ENCODE data around the gene STX1A. TPM values are rescaled to one million over a fixed set of nuclear protein-coding genes. Genes with fewer than 3 reads are reported as not detected.

Gene STX1A
- total RNA-seq, 1 donor from 2014 or later: 7.2 TPM

DNA sequence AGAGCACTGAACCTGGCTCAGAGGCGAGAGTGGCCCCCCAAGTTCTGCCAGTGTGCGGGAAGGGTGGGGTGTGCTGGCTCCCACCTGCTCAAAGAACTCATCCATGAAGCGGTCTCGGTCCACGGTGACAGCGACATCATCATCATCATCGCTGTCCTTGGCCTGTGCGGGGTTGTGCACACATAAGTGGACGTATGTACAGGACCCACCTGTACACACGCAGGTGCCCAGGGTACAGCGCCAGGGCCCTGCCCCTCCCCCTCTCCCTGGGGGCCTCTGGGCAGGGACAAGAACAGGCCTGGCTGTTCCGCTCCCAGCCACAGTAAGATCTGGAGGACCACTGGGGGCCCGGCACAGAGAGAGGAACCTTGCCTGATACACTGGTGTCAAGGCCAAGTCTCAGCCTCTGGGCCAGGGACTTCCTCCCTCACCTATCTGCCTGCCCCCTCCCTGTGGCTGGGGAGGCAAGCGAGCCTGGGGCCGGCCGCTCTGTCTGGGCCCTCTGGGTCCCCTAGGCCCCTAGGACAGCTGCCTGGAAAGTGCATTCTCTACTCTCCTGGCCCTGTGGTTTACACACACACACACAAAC is 10.4 kb downstream of the STX1A start:
- DNase-seq (ENCODE audit: low read depth in 2 of 2): no peak

DNA sequence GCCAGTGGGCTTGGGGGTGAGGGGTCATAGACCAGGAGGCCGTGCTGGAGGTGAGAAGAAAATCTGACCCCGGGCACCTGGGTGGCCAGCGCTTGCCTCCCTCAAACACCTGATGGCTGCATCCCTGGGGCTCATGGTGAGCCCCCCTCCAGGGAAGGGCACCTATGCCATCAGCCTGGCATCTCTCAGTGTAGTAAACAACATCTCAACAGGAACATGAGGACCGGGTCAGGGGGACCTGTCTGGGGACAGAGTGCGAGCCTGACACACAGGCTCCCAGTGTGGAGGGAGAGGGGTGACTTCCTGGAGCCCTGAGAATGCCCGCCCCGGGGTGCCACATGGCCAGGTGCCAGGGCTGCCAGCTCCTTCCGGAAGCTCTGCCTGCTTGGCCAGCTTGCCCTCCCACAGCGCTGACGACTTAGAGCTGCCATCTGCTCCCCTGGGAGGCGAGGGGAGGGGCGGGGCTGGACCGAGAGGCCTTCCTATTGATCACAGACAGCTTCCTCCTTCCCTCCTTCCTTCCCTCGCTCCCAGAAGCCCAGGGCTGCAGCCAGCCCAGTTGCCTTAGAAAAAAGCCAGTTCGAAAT is 12.3 kb downstream of the STX1A start:
- DNase-seq (ENCODE audit: low read depth in 2 of 2): peak in 1 of 2 donors; percentile 38

- peak in 1 of 2 donors; percentile 53 for DNase-seq (ENCODE audit: low read depth in 2 of 2)
Observed at GRCh38 chr7:73706126-73707044, 13.1 kb downstream of the STX1A start.

DNA sequence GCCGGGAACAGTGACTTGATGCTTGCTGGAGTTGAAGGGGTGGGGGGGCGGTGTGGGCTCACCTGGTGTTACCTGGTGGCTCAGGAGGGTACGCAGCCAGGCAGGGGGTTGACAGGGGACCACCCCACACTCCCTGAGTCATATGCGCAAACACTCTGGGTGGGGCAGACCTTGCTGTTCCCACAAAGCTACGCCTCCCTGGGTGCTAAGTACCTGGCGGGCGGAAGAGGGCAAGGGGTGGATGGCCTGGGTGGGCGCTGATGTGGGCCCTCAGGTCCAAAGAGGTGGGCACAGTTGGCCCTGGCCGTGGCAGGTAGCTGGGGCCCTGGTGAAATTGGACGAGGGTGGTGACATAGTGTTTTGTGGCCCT is 13.9 kb downstream of the STX1A start:
- DNase-seq (ENCODE audit: low read depth in 2 of 2): no peak

DNA sequence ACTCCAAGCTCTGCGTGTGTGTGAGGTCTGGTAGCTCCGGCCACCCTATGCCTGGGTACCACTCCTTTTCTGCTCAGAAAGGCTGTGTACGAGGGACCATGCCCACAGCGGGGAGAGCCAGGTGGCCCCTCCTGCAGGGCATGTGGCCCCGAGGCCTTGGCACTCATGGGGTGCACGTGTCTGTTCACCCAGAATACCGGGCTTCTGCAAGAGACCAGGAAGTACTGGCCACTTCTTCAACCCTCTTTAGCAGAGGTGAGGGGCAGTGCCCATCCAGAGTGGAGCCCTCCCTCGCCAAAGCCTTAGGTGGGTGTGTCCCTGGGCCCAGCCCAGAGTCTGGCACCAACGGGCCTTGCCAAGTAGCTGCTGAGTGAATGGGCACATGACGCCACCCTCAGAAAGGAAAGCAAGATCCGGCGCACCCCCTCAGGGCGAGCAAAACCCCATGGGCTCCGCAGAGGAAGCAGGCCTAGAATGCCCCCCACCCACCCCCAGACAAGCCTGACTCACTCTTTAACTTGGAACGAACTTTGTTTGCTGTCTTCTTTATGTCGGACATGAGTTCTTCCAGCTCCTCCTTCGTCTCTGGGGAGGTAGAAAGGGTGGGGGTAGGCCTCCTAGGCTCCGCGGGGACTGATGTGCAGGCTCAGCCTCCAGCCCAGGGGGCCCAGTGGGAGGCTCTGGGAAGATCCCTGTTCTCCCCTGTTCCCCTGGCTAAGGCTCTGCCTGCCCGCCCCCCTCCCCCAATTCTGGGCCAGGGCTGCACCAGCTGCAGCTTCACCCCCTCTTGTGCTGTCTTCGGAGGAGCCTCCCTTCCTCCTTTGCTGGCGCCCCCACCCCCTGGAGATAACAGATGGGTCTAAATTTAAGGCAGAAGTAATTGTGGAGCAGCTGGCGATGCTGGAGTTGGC is 14.6 kb downstream of the STX1A start:
- DNase-seq (ENCODE audit: low read depth in 2 of 2): peak in 1 of 2 donors; percentile 46

DNA sequence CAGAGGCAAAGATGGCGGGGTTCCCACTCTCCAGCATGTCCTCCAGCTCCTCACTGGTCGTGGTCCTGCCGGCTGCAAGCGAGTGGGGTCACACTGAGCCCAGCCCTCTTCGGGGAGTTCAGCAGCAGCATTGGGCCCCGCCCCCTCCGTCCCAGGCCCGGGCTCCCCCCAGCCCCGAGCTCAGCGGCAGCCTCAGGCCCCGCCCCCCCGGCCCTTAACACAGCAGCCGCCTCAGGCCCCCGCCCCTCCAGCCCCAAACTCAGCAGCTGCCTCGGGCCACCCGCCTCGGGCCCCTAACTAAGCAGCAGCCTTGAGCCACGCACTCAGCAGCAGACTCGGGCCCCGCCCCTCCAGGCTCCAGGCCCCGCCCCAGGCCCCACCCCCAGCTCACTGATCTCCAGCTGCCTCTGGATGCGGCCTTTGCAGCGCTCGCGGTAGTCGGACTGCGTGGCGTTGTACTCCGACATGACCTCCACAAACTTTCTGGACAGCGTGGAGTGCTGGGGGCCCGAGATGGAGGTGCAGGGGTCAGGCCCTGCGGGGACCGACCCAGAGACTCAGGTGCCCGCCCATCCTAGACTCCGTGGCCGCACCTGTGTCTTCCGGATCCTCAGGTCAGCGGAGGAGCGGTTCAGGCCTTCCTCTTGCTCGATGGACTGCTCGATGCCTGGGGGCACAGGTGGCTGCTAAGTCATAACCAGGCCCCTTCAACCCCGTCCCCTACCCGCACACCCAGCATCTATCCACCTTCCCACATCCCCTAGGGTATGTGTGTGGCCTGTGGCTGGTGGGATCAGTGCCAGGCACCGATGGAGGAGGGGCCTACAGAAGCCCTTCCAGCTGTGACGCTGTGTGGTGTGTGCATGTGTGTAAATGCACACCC is 15.5 kb downstream of the STX1A start:
- peak in 1 of 2 donors; percentile 36 for DNase-seq (ENCODE audit: low read depth in 2 of 2)

- no peak for DNase-seq (ENCODE audit: low read depth in 2 of 2)
Observed at GRCh38 chr7:73703225-73703624, 16.2 kb downstream of the STX1A start.

DNA sequence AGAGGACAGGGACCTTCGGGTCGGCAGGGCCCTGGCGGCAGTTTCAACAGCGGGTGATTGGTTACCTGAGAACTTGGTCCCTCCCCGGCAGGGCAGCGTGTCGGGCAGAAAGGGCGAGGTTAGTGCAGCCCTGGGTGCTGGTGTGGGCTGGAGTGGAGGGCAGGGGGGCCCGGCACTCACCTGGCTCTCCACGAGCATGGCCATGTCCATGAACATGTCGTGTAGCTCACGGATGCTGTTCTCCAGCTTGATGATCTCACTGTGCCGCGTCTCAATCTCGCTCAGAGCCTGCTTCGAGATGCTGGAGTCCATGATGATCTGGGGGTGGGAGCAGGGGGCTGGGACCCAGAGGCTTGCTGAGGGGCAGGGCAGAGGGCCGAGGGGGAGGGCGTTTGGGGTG is 16.8 kb downstream of the STX1A start:
- no peak for DNase-seq (ENCODE audit: low read depth in 2 of 2)

GRCh38 chr7:73702226-73702625 is 17.2 kb downstream of the STX1A start:
- DNase-seq (ENCODE audit: low read depth in 2 of 2): no peak

- DNase-seq (ENCODE audit: low read depth in 2 of 2): peak in 1 of 2 donors; percentile 67
Observed at GRCh38 chr7:73701357-73701995, 18.0 kb downstream of the STX1A start.

DNA sequence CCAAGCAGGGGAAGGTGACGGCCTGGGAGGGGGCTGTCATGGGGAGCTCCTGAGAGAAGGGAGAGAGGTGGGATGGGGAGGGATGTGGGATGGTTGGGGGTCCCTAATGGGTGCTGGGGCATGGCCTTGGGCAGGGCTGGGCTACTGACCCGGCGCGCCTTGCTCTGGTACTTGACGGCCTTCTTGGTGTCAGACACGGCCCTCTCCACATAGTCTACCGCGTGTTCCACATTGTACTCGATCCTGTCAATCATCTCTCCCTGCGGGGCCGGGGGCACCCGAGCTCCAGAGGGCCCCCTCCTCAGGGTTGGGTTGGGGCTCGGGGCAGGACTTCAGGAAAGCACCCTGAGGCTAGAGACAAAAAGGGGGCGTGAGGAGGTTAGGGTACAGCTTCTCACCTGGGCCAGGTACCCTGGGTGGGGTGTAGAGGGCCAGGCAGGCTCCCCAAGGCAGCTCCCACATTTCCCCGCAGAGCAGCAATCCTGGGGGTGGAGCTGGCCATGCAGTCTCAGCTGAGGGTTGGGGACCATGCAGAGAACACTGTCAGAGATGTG is 18.8 kb downstream of the STX1A start:
- no peak for DNase-seq (ENCODE audit: low read depth in 2 of 2)

GRCh38 chr7:73700069-73700423 is 19.4 kb downstream of the STX1A start:
- no peak for DNase-seq (ENCODE audit: low read depth in 2 of 2)

DNA sequence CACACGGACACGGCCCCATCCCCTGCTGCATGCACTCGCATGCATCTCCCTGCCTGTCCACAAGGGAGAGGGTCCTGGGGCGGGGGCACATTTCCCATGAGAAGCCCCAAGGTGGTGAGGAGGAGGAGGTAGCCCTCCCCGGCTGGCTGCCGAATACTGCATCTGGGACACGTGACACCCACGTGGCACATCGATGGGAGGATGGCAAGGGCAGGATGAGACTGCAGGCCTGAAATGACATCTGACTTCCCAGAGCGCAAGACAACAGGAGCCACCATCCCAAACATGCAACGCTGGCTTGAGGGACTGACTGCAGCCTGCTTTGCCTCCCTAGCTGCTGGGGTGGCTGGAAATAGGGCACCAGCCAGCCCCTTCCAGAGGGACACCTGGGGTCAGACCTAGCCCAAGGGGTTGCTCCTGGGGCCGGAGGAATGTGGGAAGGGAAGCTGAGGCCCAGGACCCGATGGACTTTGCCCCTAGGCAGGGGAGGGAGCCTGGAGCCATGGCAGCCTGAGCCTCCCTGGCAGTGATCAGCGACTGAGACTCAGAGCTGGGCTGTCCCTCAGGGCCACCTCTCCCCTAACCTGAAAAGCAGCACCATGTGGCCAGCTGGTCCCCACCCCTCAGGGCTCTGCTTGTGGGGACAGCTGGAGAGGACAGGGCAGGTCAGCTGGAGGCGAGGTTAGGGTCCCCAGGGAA is 19.9 kb downstream of the STX1A start:
- DNase-seq (ENCODE audit: low read depth in 2 of 2): no peak

DNA sequence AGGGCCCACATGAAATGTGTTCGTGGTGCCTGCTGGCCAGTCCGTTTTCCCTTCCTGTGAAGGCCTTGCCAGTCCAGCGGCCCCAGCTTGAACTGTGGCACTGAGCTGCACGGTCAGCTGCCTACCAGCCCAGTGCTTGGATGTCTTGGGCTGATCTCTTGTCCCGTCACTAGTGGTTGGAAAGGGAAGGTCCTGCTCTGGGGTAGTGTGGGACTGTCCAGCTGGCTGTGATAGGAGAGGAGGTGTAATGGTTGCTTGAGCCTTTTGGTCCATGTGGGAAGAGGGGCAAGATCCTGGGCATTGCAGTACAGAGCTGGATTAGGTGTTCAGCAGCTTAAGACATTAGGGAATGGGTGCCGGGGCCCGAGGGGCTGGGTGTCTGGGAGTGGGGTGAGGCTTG is 21.1 kb downstream of the STX1A start:
- no peak for DNase-seq (ENCODE audit: low read depth in 2 of 2)

- no peak for DNase-seq (ENCODE audit: low read depth in 2 of 2)
Observed at GRCh38 chr7:73696372-73696771, 23.1 kb downstream of the STX1A start.

- no peak for DNase-seq (ENCODE audit: low read depth in 2 of 2)
Observed at GRCh38 chr7:73690646-73691045, 28.8 kb downstream of the STX1A start.

DNA sequence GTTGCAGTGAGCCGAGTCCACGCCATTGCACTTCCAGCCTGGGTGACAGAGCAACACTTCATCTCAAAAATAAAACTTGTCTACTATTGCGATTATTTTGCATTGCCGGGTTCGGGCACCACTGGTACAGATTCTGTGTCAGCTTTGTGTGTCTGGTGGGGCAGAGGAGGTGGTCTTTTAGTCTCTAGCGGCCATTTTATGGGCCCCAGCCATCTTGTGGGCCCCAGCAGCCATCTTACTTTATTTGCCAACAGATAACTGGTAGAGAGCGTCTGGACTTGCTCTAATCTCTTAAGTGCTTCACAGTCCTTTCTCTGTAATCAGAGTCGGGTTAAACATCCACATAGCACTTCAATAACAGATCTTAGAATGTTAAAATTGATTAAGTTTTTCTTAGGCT is 31.2 kb downstream of the STX1A start:
- no peak for DNase-seq (ENCODE audit: low read depth in 2 of 2)

DNA sequence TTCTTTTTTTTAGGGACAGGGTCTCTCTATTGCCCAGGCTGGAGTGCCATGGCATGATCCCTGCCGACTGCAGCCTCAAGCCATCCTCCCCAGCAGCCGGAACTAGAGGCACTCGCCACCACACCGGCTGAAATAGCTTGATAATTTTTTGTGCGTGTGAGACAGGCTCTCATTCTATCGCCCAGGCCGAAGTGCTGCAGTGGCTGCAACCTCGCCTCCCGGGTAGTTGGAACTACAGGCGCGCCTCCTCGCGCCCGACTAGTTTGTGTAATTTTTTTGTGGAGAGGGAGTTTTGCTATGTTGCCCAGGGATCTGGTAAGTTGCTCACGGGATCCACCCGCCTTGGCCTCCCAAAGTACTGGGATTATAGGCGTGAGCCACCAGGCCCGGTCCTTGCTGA is 34.2 kb downstream of the STX1A start:
- no peak for DNase-seq (ENCODE audit: low read depth in 2 of 2)
